Activated T-cell treated with anti-CD3 and anti-CD28 coated beads for 24 hours (primary cell): ENCODE data around the gene HOXC4.
"Not testable (repeated sequence)": the region's sequence is repeated elsewhere in the genome, so short reads cannot be mapped to it uniquely, and the experiment has no call there.

ENCODE experiments used
- DNase-seq: peaks from one replicate; pipeline ENCODE4 v3.0.0-alpha.2; 2020; ENCODE audit warnings: low read depth

HOXC4 gene

DNA sequence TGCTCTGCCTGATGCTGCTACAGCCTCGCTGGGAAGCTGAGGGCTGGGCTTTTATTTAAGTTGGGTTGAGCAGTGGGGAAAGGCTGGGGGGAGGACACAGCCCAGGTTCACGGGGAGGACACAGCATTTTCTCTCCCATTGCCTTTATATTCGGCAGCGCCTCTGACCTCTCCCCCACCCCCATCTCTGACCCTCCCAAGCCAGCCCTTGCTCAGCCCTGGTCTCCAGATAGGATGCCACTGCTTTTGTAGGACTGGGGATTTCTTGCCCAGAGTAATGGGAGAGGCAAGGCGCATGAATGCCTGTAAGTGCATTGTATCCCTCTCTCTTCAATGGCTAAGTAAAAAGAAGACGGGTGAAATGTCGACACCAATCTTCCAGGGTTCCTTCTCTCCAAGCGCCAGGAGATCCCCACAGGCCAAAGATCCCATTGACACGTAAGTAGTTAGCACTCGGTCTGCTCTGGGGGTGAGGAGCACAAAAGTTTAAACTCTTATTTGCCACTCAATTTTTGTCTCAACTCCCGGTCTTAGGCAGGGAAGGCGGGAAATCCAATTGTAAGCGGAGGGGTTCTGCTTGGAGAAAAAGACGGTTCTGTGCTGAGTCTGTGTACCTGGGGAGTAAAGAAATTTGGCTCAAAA is 4.6 kb downstream of the HOXC4 start:
- no peak for DNase-seq

DNA sequence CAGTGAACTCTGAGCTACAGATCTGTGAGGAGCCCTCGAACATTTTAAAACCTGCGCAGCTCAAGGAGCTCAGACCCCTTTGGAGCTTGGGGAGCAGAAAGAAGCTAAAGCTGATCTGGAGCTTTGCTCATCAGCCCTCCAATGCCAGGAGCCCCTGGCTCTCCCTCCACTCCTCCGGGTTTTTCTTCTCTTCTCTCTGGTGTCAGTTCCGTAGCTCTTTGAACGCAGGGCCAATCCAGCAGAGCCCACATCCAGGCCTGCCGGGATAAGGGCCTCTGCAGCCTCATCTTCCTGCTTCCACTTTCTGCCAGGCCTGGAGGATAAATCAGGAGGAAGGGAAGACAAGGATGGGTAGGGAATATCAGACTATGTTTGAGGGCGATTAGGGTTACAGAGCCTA is 6.0 kb downstream of the HOXC4 start:
- no peak for DNase-seq

DNA sequence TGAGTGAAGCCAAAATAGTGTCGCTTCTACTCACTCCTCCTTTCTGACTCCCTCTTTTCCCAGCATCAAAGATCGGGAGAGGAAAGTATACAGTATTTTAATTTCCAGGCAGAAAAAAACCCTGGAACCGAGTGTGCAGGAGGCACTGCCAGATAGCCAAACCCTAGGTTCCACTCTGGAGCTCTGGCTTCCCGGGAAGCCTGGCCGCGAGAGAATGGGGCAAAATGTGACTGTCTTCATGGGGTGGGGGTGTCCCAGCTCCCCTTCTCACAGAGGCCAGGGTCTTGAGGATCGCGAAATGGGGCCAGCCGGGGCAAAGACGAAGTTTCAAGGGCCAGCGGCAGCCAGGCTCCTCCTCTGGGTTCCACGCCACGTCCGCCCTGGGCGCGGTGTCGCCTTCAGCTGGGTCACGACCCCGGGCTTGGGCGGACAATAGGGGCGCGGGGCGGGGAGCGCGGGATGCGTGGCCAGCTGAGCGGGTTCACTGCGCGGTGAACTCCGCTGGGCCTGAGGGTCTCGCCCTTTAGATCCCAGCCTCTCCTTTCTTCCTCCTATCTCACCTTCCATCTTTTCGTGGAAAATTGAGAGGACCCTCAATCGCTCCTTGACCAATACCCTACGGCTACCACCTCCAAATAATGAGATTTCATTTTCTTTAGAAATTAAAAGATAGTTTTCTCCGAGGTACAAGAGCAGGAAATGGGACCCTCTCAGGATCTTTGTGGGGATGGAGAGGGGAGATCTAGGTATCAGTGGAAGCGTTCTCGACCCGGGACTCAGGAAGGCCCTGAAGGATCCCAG is 6.7 kb downstream of the HOXC4 start:
- DNase-seq: no peak

DNA sequence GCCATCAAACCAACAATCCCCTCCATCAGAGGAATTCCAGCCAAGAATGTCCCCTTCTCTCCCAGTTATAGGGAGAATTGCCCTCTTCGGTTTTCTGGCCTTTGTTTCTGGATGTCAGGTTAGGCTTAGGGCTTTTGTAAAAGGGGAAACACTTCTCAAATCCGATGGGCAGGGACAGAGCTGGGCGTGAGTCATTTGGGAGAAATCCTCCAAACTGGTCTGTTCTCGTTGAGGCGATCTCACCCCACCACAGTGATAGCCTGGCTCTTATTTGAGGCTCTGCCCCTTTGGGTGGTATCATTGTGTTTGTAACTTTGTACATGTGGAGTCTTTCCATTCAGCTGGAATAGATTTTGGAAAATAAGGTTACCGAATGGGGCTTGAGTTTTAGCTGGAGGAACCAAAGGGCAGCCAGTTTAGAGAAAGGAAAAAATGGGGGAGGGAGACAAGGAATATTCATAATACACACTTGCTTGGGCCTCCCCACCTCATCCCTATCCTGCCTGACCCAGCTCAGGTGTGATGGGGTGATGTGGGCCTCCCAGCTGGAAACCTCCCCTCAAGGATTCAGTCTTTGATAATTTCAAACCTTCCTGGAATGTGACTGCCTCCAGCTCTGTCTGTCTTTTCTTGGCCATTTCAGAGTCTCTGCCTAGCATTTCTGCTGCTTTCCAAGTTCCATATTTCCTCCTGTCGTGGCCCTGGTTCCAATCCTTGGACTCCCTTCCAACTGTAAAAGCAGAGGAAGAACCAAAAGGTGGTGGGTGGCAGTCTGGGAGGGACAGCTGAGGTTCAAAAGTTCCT is 7.5 kb downstream of the HOXC4 start:
- no peak for DNase-seq

DNA sequence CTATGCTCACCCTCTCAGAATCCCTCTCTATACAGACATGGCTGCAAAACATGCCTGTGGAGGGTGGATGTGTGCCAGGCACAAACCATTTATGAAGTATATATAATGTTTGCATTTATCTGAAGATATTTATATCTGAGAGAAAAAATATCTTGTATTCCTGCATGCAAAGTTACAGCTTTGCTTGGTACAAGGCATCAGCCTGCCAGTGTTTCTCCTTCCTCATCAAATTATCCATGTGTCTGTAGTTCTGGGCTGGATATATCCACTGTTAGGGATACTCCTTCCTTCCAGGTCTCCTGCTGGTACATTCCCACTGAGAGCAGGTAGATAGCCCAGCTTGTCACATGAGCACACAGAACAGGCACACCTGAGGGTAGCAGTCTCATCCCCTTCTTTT is 12.0 kb downstream of the HOXC4 start:
- no peak for DNase-seq

DNA sequence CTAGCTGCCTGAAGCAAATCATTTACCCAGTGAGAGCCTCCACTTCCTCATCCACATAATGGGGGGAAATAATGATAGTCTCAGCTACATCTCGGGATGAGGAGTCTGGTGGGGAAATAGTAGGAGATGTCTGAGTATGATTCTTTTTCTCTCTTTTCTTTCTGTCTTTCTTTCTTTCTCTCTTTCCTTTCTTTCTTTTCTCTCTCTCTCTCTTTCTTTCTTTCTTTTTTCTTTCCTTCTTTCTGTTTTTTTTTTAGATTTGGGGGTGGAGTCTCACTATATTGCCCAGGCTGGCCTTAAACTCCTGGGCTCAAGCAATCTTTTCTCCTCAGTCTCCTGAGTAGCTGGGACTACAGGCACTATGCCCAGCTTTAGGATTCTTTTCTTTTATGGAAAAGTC is 12.8 kb downstream of the HOXC4 start:
- no peak for DNase-seq

DNA sequence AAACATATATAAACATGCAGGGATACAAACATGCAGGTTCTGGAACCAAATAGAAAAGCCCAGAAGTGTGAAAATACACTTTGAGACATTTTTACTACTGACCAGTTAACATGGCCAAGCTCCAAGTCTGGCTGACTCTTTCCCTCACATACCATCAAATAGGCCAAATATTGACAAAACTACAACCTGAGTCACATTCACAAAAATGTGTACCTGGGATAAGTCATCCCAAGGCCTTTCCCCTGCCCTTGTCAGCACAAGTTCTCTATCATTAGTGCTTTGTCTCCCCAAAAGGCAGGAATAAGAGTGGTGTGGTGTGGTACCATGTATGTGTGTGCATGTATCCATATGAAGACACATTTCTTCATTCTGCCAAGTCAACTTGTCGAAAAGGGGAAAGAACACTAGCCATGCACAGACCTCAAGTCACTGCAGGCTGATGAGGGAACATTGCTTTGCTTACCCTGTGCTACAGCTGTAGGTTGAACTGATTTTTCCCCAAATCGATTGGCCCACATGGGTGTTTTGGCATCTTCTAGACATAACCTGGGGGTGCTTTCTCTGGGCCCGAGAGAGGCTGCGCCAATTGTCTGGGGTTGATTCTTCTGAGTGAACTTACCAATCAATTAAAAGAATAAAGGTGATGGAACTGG is 14.9 kb downstream of the HOXC4 start:
- no peak for DNase-seq

DNA sequence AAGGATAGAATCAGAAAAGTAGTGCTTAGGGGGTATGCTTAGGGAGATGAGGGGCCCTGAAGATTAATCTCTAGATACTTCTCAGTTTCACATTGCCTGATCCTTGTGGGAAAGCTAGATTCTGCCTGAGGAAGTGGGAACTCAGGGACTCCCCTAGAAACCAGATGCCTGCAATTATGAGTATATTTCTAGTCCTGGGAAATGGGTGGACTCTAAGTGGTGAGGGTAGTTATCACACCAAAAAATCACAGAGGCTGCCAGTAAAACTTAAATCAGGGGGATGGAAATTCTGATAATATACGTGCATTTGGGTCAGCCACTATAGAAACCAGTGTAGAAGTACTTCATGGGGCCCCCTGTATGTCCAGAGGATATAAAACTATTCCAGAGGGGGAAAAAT is 18.3 kb downstream of the HOXC4 start:
- no peak for DNase-seq

DNA sequence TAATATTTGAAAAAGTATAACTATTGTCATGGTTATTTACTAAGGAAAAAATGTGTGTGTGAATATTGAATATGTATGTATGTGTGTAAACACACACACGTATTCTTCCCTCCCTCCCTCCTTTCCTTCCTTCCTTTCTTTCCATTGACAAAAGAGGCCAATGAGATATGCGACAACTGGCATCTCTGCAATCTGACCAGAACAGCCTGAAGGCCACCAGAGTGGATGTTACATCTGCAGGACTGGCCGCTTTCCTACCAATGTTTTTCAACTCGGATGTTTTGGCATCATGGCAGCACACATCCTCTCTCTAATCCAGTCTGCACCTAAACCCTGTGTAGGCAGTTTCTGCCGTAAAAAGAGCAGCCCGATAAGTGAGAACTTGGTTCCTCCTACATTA is 20.7 kb downstream of the HOXC4 start:
- no peak for DNase-seq

DNA sequence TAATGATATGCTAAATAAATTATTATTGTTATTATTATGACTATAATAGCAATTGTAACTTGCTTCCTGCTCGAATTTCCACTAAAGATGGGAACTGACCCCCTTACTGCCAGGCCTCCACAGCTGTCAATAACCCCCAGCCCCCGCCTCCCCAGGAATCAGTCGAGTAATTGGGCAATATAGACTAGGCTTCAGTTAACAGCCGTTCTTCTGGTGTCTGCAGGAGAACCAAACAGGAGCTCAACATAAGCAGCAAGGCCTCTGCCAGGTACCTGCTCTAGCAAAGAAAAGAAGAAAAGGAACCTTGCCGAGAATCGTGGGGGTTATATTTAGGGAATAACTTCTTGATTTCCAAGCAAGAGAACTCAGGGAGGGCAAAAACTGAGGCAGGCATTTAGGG is 21.8 kb downstream of the HOXC4 start:
- no peak for DNase-seq

DNA sequence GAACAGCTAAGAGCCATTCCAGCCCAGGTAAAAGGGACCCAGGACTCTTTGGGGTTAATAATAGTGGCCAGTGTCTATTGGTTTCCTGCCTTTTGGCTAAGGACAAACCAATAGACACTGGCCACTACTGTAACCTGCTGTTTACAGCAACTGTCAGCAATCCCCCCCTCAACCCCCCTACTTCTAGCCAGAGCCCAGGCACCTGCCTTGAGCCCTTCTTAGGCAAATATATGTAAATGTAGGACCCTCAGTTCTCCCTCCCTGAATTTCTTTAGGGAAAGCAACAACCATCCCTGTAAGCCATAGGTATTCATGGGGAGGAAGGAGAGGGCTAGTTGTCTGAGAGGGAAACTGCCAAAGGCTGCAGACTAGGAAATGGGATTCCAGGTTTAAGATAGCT is 22.3 kb downstream of the HOXC4 start:
- no peak for DNase-seq

DNA sequence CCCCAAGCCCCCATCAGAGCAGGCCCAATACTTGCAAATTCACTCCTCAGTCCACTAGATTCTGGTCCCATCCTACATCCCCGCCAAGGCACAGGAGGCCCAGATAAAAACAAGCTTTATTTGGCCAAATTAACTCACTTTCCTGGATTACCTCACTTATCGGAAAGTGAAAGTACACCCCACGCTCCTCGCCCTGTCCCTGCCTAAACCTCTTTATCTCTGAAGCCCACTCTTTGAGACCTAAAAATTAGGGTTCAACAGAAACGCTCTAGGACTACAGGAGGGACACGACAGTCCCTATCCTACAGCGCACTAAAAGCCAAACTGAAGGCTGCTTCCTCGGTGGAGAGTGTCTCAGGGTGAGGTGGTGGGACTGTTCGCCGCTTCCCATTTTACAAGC is 24.2 kb downstream of the HOXC4 start:
- DNase-seq: not testable (repeated sequence)

DNA sequence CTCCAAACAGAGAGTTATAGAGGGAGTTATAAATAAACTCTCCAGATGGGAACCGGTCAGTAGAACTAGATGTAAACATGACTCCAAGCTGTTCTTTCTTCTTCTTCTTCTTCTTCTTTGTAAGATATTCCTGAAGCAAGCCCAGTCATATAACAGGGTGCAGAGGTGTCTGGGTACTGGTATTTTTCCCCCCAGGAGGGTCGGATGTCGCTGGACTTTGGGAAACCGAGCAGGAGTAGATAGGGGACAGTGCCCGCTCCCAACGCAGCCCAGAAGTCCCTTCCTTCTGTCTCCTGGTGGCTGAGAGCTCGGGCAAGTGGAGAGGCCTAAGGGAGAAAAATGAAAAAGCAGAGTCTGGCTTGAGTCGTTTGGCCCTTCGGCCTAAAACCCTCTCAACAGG is 25.5 kb downstream of the HOXC4 start:
- not testable (repeated sequence) for DNase-seq

DNA sequence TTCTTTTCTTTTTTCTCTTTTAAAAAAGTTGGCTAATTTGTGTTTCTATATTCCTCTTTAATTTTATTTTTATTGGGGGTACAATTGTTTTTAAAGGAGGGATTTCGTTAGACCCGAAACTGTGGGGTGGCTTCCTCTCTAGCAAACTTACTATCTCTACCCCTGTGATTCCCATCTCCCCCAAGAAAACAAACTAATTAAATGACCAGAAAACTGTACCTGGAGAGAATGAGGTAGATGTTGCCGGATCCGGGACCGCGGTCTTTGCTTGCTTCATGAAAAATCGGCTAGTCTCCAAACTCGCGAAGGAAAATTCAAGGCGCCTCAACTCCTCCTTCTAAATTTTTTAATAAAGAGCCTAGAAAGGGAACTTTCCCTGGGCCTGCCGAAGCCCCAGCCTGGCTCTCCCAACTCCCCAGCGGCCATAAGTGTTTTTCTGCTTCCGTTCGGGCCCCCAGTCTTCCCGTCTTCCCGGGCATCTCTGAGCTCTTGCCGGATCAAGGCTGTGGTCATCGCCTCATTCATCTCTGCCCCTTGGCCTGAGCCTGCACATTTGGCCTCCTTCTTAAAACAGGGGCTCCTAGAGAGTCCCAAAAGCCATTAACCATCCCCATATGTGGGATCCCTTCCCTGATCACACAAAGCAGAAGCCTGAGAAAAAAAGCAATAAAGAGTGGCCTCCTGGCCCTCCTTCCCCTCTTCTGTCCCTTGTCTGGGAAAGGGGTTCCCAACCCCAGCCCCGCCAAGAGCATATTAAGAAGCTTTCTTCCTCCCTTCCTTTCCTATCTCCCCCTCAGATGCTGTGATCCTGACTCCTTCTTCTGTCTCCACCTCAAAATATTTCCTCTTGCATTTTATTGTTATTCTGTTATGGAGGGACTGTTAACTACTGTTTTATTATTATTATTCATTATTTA is 26.6 kb downstream of the HOXC4 start:
- DNase-seq: not testable (repeated sequence)

DNA sequence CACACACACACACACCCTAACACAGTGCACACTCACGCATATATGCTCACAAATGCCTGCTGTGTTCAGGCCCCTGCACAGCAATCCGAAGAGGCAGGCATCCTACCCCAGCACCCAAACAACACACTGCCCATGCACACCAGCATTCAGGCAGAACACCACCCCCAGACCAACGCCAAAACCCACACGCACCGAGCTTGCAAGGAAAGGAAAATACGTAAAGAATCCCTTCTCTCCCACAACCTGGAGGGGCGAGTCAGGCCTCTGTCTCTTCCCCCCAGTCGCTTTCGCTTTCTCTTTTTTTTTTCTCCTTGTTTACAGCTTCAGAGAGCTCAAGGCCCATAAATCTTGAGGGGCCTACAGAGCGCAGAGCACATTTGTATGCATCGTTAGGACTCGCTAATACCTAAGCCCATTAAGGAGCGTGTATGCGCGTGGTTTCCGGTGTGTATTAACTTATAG is 27.4 kb downstream of the HOXC4 start:
- not testable (repeated sequence) for DNase-seq

DNA sequence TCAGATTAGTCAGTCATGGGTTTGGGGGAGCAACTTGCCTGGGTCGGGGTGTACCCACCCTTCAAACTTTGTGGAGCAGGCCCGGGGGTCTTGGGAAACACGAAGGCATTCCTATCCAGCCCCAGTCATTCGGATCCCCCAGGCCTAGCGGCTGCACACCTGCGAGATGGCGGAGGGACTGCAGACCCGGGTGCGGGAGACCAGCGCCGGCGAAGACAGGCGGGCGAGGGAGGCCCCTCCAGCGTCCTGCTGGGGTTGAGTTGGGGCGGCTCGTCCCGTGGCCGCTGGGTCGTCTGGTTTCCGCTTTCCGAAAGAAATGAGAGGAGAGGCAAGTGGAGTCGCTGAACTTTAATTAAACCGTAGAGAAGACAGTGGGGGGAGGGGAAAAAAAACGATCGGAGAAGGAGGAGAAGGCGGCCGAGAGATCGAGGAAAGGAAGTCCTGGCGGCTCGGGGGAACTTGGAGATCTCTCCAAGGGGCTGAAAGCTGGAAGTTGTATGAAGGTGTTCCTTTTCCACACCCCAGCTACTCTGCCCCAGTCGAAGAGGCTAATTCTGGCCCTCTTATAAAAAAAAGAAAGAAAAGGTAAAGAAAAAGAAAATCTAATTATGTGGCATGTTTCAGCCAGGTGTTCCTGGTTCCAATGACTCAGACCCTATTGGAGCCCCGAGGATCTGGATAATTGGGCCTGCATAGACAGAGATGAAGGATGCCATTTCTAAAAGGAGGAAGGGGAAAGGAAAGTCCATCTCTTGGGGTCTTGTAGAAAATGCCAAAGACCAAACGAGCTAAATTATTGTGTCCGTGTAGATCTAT is 28.2 kb downstream of the HOXC4 start:
- not testable (repeated sequence) for DNase-seq

DNA sequence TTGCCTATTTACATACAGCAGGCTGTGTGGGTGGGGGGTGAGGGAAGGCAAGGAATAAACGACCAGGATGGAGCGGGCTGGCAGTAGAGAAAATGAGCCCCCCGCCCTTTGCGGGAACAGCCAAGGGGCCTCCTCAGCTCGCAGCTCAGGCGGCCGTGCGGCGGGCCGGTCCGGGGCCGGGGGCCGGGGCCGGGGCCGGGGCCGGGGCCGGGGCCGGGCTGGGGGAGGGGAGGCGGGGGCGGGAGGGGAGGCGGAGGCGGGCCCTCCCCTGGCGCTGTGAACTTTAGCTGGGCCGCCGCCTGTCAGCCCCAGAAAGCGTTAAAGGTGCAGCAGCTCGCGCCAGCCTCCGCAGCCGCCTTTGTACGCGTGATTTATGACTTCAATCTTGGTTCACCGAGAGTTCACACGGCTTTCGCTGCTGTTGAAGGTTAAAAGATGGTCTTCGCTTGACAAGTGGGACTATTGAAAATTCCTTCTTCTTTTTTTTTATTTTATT is 28.8 kb downstream of the HOXC4 start:
- DNase-seq: peak; percentile 17

DNA sequence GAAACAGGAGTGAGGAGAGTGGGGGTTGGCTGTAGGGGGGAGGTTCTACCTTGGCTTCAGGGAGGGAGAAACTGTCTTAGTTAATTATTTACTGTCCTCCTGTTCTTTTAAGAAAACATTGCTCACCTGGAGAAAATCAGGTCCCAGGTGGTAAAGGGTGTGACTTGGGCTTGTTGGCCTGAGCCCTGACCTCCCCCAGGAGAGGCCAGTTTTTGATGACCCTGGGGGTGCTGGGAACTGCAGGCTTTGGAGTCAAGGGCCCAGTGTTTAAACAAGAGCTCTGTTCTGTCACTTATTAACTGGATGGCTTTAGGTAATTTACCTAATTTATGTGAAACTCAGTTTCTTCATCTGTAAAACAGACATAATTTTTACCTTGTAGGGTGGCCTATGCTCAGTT is 34.4 kb downstream of the HOXC4 start:
- DNase-seq: not testable (repeated sequence)

DNA sequence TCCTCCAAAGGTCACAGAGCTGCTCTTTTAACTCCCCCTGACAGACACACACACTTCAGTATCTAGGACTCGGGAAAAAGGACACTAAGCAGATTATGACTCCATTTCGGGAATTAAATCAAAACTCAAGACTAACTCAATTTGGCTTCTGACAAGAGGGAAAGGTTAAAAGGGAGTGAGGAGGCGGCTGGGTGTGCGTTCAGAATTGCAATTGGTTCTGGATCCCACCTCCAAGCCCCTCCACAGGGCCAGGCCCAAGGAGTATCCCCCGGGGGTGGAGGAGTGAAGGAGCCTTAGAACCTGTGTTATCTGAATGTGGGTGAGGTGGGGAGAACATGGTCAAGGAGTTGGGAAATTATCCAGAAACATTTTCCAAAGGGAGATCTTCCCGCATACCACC is 35.8 kb downstream of the HOXC4 start:
- not testable (repeated sequence) for DNase-seq

DNA sequence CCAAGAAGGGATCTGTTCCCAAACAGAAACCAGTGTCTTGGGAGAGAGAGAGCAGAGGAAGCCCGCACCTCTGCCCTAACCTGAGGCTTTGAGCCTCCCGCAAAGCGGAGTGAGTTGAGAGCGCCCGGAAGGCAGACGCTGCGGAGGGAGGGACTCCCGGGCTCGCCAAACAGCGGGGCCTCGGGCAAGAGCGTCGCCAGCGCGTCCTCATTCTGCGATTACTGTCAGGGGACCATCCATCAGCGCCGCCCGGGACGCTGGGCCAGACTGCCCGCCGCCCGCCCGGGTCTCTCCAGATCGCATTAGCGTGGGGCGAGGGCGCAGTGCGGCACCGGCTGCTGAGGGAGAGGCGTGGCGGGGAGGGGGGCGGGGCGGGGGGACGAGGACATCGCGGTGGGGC is 36.7 kb downstream of the HOXC4 start:
- DNase-seq: not testable (repeated sequence)
